Suppressor macrophage treated with lipopolysaccharide for 1 hour (primary cell): Measurements from ENCODE around the gene PMCH.
A peak's percentile ranks its signal among the peaks of the same experiment; 100 is the strongest.
"Not testable (repeated sequence)": the region's sequence is repeated elsewhere in the genome, so short reads cannot be mapped to it uniquely, and the experiment has no call there.

ENCODE experiments used
- DNase-seq, 3 donors: peaks; one replicate each; pipeline ENCODE4 v3.0.0-alpha.2; 2020 to 2022

PMCH gene, protein sequence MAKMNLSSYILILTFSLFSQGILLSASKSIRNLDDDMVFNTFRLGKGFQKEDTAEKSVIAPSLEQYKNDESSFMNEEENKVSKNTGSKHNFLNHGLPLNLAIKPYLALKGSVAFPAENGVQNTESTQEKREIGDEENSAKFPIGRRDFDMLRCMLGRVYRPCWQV

DNA sequence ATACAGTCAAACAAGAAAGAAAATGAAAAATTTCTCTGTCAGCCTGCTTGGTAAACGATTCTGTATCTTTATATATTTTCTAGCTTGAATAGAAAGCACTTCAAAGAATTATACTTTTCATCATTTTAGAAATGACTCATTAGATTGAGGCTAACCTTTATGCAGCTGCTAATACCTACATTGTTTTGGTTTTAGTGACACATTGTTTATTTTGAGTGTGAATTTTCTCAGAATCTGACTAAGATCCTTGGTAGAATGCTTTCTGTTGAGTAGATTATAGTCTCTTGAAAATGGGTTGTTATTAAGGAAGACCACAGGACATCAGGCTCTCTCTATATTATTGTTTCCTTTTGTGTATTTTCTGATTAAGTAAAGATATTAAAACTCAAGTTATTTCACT lies at the start of gene PMCH:
Gene PMCH (minus strand): TSS at position 45 of the 400 bp plus-strand sequence. CDS start 63 bp downstream, outside the sequence.
- no peak for DNase-seq

DNA sequence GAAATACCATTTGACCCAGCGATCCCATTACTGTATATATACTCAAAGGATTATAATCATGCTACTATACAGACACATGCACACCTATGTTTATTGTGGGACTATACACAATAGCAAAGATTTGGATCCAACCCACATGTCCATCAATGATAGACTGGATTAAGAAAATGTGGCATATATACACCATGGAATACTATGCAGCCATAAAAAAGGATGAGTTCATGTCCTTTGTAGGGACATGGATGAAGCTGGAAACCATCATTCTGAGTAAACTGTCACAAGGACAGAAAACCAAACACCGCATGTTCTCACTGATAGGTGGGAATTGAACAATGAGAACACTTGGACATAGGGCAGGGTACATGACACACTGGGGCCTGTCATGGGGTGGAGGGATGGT lies 43.2 kb upstream of the PMCH start:
- not testable (repeated sequence) for DNase-seq

DNA sequence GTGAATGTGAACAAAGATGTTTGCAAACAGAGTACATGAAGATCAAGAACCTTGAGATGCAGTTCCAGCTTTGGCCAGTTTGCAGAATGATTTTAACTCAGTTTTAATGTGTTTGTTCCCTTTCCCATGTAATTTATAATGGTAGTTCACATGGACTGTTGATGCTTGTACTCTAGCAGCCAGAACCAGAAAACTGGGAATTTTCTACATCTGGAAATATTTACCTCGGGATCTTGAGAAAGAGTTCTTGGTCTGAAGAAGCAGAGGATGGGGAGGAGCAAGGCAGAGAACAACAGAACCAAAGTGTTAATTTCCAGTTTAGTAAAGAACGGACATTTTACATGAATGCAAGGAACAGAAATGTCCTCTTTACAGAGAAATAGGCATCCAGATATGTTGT lies 37.0 kb upstream of the PMCH start:
- no peak for DNase-seq

DNA sequence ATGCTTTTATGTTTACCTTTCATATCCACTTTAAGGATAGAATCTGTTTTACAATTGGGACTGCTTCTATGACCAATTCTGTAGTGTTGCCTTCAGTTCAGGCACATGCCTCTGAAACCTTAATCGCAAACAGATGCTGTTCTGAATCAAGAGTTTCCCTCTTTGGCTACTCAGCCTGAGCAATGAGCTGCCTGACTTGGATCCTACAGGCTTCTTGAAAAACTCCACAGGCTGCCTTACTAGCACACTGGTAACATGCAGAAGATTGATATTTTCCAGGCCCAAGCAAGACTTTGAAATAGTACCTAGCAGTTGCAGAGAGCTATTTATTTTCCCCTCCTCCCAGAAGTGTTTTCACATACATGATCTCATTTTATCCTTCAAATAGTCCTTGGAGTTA lies 34.8 kb upstream of the PMCH start:
- no peak for DNase-seq

DNA sequence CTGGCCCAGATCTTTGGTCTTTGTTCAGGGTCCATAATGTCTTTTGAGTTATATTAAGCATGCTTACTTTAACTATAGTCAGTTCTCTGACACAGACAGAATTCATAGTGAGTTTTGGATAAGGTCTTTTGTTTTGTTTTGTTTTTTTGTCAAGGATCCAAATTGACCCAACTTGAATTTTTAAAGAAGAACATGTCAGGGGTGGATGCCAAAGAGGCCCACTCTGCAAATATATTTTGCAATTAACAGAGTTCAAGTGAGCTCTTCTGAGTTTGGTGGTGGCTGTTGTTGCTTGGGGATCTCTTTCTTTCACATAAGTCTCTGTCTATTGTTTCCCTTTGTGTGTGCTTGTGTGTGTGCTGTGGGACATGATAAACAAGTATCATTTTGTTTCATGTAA lies 34.4 kb upstream of the PMCH start:
- no peak for DNase-seq

DNA sequence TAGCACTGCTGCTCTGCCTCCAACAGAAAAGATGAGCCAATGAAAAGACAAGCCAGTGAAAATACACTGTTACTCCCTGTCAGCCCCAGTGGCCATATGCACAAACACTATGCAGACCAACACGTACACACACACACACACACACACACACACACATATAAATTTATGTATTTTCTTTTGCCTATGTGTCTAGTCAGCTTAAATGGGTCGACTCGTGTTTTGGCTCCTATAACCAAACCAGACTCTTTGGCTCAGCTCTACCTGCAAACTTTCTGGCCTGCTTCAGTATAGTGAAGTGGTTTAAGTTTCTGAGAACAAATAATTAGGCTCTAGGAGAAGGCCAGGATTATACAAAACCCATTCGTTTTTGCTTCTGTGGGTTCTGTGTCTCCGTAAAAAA lies 30.3 kb upstream of the PMCH start:
- no peak for DNase-seq

DNA sequence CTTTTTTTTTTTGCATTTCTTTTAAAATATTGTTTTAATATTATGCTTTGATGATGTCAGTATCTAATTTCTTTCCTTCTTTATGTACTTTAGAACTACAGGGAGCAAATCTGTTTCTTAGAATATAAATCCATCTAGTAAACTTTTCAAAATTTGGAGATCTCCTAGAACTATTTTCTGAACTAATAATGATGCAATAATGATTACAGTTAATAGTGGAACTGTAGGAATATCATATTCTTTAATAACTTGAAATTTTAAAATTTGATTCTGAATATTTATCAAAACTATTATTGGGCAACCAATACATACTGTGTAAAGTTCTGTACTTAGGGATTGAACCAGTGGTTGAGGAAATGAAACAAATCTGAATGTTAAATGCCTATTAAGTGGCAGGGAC lies 23.1 kb upstream of the PMCH start:
- DNase-seq: no peak

DNA sequence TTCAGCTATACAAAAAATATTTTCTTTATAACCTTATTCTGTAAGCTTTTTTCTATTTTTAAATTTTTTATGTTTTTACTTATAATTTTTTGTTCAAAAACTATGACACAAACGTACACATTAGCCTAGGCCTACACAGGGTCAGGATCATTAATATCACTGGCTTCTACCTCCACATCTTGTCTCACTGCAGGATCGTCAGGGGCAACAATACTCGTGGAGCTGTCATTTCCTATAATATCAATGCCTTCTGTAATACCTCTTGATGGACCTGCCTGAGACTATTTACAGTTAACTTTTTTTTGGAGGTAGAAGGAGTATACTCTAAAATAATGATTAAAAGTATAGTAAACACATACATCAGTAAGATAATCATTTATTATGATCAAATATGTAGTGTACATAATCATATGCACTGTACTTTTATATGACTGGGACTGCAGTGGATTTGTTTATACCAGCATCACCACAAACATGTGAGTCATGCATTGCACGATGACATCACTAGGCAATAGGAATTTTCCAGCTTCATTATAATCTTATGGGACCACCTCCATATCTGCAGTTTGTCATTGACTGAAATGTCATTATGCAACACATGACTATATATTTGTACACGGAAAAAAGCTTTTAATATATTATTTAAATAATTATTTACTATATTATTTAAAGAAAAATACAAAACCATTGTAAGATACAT lies 18.5 kb upstream of the PMCH start:
- DNase-seq: peak in 2 of 3 donors; percentile 24 to 53

DNA sequence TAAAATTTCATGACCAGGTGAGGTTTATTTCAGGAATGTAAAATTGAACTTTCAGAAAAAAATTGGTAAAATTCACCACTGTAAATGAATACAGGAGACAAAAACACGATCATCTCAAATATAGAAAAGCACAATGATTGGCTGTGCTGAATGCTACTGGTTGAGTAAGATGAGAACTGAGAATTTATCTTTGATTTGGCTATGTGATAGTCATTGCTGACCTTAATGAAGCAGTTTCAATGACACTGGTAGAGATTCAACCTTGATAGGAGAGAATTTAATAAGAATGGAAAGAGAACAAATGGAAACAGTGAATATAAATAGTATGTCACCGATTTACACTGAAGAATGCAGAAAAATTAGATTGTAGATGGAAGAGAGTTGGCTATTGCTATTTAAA lies 6.4 kb upstream of the PMCH start:
- no peak for DNase-seq

DNA sequence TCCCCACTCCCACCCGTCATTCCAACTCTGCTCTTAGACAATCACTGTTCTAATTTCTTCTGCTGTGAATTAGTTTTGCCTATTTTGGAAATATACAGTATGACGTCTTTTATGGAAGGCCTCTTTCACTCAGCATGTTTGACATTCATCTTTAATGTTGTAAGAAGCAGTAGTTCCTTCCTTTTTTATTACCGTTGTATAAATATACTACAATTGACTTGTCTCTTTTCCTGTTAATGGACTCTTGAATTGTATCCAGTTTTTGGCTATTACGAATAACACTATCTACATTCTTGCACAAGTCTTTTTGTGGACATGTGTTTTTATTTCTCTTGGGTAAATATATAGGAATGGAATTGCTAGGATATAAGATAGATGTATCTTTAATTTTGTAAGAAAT lies 4.9 kb upstream of the PMCH start:
- DNase-seq: no peak

DNA sequence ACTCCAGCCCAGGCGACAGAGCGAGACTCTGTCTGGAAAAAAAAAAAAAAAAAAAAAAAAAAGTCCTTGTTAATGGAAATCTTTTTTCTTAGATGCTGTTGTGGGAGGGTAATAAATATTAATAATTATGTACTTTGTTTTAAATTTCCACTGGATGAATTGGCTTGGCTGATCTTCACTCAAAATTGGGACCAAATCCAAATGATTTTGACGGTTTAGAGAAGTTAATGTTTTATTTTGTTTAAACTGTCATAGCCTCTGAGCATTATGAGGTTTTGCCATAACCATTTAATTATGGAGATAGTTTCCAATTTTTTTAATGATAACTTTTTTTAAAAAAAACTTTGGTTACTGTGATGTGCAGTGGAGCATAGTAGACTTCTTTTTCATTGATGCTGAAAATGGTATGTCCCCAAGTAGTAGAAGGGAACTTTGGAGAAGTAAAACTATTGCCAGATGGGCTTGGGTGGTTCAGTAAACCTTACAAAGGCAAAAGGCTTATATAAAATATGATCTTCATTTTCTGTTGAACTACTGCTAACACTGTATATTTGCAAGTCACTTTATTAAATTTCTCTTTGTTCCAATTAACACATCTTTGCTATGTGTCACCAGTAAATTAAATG lies 3.9 kb upstream of the PMCH start:
- DNase-seq: no peak

DNA sequence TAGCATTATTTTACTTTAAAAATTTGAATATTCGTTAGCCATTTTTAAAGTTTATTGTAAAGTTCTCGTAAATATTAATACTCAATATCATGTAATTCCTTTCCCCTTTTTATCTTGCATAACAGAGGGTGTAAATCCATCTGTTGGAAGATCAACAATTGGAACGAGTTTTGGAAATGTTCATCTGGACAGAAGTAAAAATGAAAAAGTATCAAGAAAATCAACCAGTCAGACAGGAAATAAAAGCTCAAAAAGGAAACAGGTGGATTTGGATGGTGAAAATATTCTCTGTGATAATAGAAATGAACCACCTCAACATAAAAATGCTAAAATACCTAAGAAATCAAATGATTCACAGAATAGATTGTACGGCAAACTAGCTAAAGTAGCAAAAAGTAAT lies 1.8 kb downstream of the PMCH start:
- no peak for DNase-seq

DNA sequence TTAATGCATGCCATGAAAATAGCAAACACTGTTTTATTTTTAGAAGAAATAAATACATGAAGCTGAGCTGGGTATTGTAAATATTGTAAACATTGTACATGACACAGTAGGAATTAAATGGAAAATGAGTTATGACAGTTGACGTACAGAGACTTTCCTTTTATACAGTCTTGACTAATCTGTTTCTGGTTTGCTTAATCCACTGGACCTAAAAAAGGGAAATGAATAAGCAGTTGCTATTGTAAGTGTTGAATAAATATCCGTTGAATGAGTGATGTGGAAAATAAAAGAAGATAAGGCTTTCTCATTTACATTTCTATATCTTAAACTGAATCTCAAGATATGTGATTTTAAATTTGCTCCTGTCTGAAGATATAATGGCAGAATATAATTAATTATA lies 15.0 kb downstream of the PMCH start:
- peak; percentile 28 to 84 (median 83) for DNase-seq

DNA sequence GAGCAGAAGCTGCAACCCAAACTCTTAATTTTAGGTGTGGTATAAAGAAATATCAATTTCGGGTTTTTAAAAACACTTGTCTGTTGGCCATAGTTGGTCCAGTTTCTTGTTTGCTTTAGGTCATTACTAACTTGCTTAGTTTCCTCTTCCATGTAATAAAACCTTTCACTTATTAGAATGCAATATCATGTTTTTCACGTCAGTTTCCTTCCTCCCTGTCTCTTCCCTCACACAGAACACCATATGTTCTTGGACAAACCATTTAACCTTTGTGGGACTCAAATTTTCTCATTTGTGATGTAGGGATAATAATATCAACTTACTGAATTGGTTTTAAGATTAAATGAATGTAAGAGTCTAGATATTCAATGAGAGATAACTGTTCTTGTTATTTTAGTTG lies 22.9 kb downstream of the PMCH start:
- DNase-seq: no peak

DNA sequence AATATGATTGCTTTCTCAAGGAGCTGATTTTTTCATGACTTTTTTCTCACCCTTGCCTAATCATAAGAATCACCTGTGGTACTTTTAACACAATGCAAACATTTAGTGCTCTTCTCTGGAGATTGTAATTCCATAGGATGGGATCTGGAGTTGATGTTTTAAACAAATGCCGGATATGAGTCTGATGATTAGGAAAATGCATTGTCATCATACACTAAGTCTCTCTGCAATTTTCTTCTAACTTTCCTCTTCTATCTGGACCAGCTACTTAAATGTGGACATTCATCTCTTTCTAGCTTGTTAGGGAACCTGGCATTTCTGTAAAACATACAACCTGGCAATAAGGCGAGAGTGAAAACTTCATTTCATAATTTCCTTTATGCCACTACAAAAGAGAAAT lies 23.5 kb downstream of the PMCH start:
- DNase-seq: no peak

DNA sequence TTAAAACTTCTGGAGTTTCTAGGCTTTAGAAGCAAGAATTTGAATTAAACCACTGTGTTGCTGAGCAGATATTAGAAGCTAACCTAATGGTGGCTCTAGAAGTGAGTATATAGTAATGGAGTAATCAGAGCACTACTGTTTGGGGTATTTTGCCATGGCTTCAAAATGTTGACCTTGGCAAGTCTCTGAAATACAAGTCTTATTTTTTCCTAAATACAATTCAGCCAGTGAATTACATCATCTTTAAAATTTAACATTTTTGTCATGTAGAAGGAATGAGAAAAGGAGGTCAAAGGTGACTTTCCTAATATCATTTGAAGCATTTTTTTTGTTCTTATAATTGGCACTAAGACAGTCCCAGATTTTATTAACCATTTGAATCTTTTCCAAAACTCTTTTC lies 25.2 kb downstream of the PMCH start:
- DNase-seq: no peak

DNA sequence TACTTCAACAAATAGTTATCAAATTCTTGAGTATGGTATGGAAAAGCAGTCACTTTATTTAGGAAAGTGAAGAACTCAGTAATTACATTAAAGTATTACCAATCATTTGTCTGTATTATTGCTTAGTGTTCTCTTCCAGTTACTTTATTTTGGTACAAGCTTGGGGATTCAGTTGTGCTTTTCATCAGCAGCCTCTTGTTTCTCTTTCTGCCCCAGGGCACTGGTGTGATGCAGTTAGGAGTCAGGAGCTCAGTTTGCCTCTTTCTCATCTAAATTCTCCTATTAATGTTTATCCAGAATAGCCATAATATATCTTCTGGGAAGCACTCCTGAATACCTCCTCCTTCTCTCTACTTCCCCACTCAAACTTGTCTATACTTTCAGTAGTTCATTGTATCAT lies 25.7 kb downstream of the PMCH start:
- no peak for DNase-seq

DNA sequence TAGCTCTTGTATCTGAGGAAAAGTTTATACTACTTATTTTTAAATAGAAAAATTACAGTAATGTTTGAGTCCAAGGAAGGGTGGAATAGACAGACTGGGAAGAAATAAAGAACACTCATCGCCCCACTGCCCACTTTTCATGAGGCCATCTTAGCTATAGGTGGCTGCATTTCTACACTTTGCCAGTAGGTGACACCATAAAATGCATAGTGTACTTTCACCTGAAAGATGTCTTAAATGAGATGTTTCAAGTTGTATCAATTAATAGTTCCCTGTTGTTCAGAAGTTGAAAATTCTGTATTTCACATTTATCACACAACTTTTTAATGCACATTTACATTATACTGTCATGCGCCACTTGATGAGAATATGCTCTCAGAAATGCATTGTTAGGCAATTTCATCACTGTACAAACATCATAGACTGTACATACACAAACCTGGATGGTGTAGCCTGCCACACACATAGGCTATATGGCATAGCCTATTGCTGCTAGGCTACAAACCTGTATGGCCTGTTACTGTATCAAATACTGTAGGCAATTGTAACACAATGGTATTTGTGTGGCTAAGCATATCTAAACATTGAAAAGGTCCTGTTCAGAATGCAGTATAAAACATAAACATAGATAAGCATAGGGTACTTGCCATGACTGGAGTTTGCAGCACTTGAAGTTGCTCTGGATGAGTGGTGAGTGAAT lies 27.6 kb downstream of the PMCH start:
- DNase-seq: peak; percentile 20 to 49 (median 40)

DNA sequence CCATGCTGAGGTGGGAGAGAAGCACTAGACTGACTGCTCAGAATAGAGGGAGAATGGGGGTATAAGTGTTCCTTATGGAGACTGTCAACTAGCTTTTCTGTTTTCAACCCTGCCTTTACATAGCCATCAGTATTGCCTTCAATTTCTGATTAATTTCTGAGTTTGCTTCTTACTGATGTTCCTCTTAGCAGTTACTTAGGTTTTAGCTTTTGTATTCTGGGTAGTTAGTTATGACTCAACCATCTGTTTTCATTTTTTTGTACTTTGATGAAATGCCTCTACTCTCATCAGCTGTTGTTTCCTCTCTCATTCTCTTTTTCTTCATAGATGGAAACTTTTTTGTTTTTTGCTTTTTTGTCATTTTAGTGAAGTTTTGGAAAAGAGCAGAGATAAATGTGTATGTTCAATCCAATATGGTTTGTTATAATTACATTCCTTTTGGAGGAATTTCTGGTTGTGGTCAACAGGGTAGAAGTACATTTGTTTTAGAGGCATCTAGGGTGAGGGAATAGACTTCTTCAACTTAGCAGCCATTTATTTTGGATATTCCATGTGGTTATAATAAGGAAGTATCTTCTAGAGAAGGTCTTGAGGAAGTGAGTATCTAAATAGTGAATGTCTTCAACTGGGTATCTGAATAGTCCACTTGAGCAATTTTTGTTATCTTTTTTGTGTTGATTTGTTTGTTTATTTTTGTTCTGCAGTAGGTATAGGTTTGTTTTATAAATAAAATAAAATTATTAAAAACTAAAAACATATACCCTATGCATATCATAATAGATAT lies 29.6 kb downstream of the PMCH start:
- DNase-seq: peak in 2 of 3 donors; percentile 23 to 38

DNA sequence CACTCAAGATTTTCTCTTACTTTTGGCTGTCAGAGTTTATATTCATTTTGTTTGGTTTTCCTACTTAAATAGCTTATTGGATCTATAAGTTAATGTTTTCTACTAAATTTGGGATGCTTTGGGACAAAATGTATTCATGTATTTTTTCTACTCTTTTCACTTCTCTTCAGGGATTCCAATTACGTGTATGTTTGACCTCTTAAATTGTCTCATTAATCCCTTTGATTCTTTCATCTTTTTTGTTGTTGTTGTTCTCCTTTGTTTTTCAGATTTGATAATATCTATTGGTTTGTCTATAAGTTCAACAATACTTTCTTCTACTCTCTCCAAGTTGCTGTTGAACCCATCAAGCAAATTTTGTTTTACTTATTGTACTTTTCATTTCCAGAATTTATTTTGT lies 34.2 kb downstream of the PMCH start:
- no peak for DNase-seq

DNA sequence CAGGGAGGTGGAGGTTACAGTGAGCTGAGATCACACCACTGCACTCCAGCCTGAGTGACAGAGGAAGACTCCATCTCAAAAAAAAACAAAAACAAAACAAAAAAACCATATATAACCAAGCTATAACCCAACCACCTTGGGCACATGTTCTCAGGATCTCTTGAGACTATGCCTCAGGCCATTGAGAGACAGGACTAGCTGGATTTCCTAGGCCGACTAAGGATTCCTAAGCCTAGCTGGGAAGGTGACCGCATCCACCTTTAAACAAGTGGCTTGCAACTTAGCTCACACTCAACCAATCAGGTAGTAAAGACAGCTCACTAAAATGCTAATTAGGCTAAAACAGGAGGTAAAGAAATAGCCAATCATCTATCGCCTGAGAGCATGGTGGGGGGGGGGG lies 42.4 kb downstream of the PMCH start:
- not testable (repeated sequence) for DNase-seq

DNA sequence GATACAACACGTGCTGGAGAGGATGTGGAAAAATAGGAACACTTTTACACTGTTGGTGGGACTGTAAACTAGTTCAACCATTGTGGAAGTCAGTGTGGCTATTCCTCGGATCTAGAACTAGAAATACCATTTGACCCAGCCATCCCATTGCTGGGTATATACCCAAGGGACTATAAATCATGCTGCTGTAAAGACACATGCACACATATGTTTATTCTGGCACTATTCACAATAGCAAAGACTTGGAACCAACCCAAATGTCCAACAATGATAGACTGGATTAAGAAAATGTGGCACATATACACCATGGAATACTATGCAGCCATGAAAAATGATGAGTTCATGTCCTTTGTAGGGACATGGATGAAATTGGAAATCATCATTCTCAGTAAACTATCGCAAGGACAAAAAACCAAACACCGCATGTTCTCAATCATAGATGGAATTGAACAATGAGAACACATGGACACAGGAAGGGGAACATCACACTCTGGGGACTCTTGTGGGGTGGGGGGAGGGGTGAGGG lies 50.5 kb downstream of the PMCH start:
- DNase-seq: not testable (repeated sequence)
